Body of pancreas (tissue), 4 donors: Measurements from ENCODE around the gene STRA6. TPM values are rescaled to one million over a fixed set of nuclear protein-coding genes. Genes with fewer than 3 reads are reported as not detected.

ENCODE experiments used
- ATAC-seq: fragments of 150-250 bp; one replicate; pipeline ENCODE4 v1.9.1; 2016
- DNase-seq, 4 donors: peaks; one replicate each; pipeline ENCODE4 v3.0.0-alpha.2; 2019
- H3K27ac ChIP-seq, 4 donors: fragments of 200-600 bp; sonication (generic); 1 replicate in 3 of 4; 2 replicates in 1 of 4; pipeline versions ENCODE4 v1.5.1 to v1.6.1; 2016 to 2019; ENCODE audit warnings: mild to moderate bottlenecking in 1 of 4, mixed read lengths in 1 of 4, moderate library complexity in 1 of 4
- H3K27me3 ChIP-seq, 2 donors: fragments of 200-600 bp; sonication (generic); one replicate each; pipeline ENCODE4 v1.6.0; 2016; ENCODE audit warnings: mild to moderate bottlenecking in 1 of 2
- H3K36me3 ChIP-seq, 2 donors: fragments of 200-600 bp; sonication (generic); replicated peaks in 1 of 2; 2 replicates each; pipeline ENCODE4 v1.5.1; 2016; ENCODE audit warnings: low read depth in 2 of 2; ENCODE audit not compliant: insufficient read depth in 1 of 2
- H3K4me1 ChIP-seq: fragments of 200-600 bp; sonication (generic); one replicate; pipeline ENCODE4 v1.6.0; 2016
- H3K4me3 ChIP-seq, 2 donors: fragments of 200-600 bp; sonication (generic); 1 replicate in 1 of 2; 2 replicates in 1 of 2; pipeline ENCODE4 v1.5.1; 2016 to 2019
- H3K9me3 ChIP-seq, 3 donors: fragments of 200-600 bp; sonication (generic); 1 replicate in 2 of 3; 2 replicates in 1 of 3; pipeline ENCODE4 v1.5.1; 2016
- CTCF ChIP-seq, 7 experiments: fragments of 450-650 bp in 4 of 7; fragments of 200-600 bp in 3 of 7; sonication (generic) in 3 of 7; IDR thresholded peaks; one replicate each; pipeline ENCODE4 v1.5.1; 2016 to 2019; ENCODE audit warnings: antibody characterized with exemption in 7 of 7
- POLR2A ChIP-seq, 3 donors: fragments of 450-650 bp; IDR thresholded peaks; one replicate each; pipeline ENCODE4 v1.6.1; 2016; ENCODE audit warnings: antibody characterized with exemption in 3 of 3, mild to moderate bottlenecking in 2 of 3
- WGBS, 2 donors: methylation state at CpG; one replicate each; pipeline ENCODE4 v1.1.5; 2017; 5-methylcytosine and 5-hydroxymethylcytosine counted together
- intact Hi-C: fragments of 100-400 bp; cut with DNase I; formaldehyde crosslinking; loops from one replicate; pipeline ENCODE4 v1.15.1; 2023
- total RNA-seq, 2 donors: library from RNA; depleted of rRNA; stranded (reverse); fragments of >200 nt; gene quantifications; one replicate each; pipeline ENCODE4 v1.1.0, GENCODE V29; 2016

STRA6 gene
- total RNA-seq, 2 donors from 2014 or later, result not detected

DNA sequence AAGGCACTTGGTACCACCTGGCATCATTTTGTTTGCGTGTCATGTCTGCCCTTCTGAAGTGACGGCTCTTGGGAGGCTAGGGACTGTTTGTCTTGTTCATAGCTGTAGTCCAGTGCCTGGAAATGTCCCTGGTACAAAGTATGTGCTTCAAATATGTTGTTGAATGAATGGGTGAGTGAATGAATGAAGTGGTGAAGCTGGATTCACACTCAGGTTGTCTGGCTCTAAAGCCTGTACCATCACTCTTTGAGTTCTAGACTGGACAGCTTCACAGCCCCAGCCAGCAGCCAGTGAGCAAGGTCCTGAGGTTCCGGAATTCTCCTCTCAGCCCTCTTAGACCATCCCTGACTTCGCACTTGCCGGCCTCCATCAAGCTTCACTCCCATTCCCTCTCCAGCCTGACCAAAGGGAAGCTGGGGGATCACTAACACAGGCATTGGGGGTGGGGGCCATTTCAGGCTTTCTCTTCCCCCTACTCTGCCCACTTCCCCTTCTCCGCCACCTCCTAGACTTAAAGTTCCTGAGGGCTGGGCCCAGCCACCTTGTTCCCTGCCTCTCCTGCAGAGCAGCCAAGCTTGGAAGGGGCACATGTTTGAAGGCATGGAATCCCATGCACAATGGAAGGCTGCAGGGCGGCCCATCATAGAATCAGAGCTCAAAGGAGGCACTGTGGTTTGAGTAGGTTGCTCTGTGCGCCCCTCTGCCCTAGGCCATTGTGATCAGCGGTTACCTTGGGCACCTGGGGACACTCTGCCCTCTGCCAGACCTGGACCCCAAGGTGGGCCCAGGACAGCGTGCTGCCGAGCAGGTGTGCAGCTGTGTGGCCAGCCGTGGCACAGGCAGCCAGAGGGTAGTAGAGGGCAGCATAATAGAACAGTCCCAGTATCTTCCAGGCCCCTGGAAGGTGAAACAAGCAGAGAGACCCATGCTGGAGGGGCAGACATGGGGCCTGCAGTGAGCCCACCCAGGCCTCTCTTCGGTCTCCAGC, 7.7 kb downstream of the STRA6 start:
- H3K9me3 ChIP-seq, result no peaks in the 10 kb centered on the region
- H3K4me3 ChIP-seq, result no peak overlapping the region
- no peaks in the 10 kb centered on the region for H3K27me3 ChIP-seq
- H3K36me3 ChIP-seq, result no peaks in the 10 kb centered on the region
- no peak for TF ChIP-seq POLR2A (IDR thresholded peaks at IDR 0.05)
- TF ChIP-seq CTCF (IDR thresholded peaks at IDR 0.05), result no peak
- ATAC-seq (no peak), DNase-seq (no peak)
- no peak overlapping the region for H3K27ac ChIP-seq
- intact Hi-C loops, result no loop called here
- WGBS, 2 donors, result 77 to 89% methylated on average over 7 to 13 of the region's 13 CpGs
- H3K4me1 ChIP-seq, result no peaks in the 10 kb centered on the region

GRCh38 chr15:74193905-74194304, 8.7 kb downstream of the STRA6 start:
- ATAC-seq, result no peak
- H3K36me3 ChIP-seq, result no peaks in the 10 kb centered on the region
- no peaks in the 10 kb centered on the region for H3K9me3 ChIP-seq
- no peaks in the 10 kb centered on the region for H3K4me1 ChIP-seq
- TF ChIP-seq POLR2A (IDR thresholded peaks at IDR 0.05) (no peak), CTCF (IDR thresholded peaks at IDR 0.05) (no peak)
- no peak for DNase-seq
- no peaks in the 10 kb centered on the region for H3K27me3 ChIP-seq
- 57 to 65% methylated on average over 5 to 6 of the region's 6 CpGs for WGBS, 2 donors
- intact Hi-C loops, result no loop called here
- no peak overlapping the region for H3K4me3 ChIP-seq
- H3K27ac ChIP-seq, result no peak overlapping the region

GRCh38 chr15:74193299-74193718, 9.3 kb downstream of the STRA6 start:
- Histone ChIP-seq H3K36me3 (no peaks in the 10 kb centered on the region), H3K9me3 (no peaks in the 10 kb centered on the region), H3K27me3 (no peaks in the 10 kb centered on the region), H3K27ac (no peak overlapping the region), H3K4me3 (no peak overlapping the region), H3K4me1 (no peaks in the 10 kb centered on the region)
- TF ChIP-seq POLR2A (IDR thresholded peaks at IDR 0.05) (no peak), CTCF (IDR thresholded peaks at IDR 0.05) (no peak)
- DNase-seq (no peak), ATAC-seq (no peak)
- WGBS, 2 donors, result 39 to 69% methylated on average over 4 of the region's 4 CpGs
- intact Hi-C loops, result no loop called here

DNA sequence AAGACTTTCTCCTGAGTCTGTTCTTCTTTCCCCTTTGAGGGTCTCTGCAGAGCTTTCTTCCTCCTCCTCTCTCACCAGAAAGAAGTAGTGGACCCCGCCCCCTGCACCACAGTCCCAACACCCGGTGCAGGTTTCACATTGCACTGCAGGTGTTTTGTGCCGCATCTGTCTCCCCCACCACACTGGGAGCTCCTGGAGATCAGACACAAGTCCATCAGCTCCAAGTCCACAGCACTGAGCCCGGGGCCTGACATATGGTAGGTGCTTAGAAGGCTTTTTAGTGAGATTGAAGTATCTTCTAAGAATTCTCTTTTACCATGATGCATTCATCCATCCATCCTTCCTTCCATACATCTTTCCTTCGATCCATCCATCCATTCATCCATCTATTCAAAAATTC, 9.8 kb downstream of the STRA6 start:
- intact Hi-C loops, result no loop called here

More for the DNA sequence above, 9.8 kb downstream of the STRA6 start:
- no peak for ATAC-seq
- Histone ChIP-seq H3K27me3 (no peaks in the 10 kb centered on the region), H3K27ac (no peak overlapping the region), H3K36me3 (no peaks in the 10 kb centered on the region), H3K9me3 (no peaks in the 10 kb centered on the region), H3K4me1 (no peaks in the 10 kb centered on the region), H3K4me3 (no peak overlapping the region)
- TF ChIP-seq POLR2A (IDR thresholded peaks at IDR 0.05) (no peak), CTCF (IDR thresholded peaks at IDR 0.05) (no peak)
- WGBS, 2 donors, result 70 to 75% methylated on average over 5 of the region's 5 CpGs
- no peak for DNase-seq
